HG03469 (cell line): Measurements from ENCODE around the gene ERP27.
A peak's percentile ranks its signal among the peaks of the same experiment; 100 is the strongest.

ENCODE experiments used
- ATAC-seq: cut with Tn5 transposase; IDR thresholded peaks from one replicate; pipeline ENCODE4 v1.9.1; 2021; ENCODE audit warnings: mild to moderate bottlenecking, moderate library complexity, moderate number of reproducible peaks; ENCODE audit not compliant: unreplicated experiment

ERP27 gene

GRCh38 chr12:14959916-14960496 is 21.7 kb upstream of the ERP27 start:
- no peak for ATAC-seq

- no peak for ATAC-seq
Measured at GRCh38 chr12:14959463-14959862, 21.1 kb upstream of the ERP27 start.

GRCh38 chr12:14959126-14959440 is 20.7 kb upstream of the ERP27 start:
- no peak for ATAC-seq

GRCh38 chr12:14958361-14959125 is 20.2 kb upstream of the ERP27 start:
- ATAC-seq = no peak

- ATAC-seq = no peak
Measured at GRCh38 chr12:14957551-14958168, 19.3 kb upstream of the ERP27 start.

- no peak for ATAC-seq
Measured at GRCh38 chr12:14956905-14957304, 18.6 kb upstream of the ERP27 start.

- ATAC-seq = peak; percentile 26
Measured at GRCh38 chr12:14956024-14956891, 17.9 kb upstream of the ERP27 start.

- ATAC-seq = no peak
Measured at GRCh38 chr12:14954269-14954668, 15.9 kb upstream of the ERP27 start.

- ATAC-seq = no peak
Measured at GRCh38 chr12:14953752-14954151, 15.4 kb upstream of the ERP27 start.

- ATAC-seq = peak; percentile 43
Measured at GRCh38 chr12:14952299-14952921, 14.1 kb upstream of the ERP27 start.

GRCh38 chr12:14951851-14952250 is 13.5 kb upstream of the ERP27 start:
- ATAC-seq = no peak

- ATAC-seq = no peak
Measured at GRCh38 chr12:14950982-14951746, 12.8 kb upstream of the ERP27 start.

- no peak for ATAC-seq
Measured at GRCh38 chr12:14950421-14950820, 12.1 kb upstream of the ERP27 start.

GRCh38 chr12:14949631-14950030 is 11.3 kb upstream of the ERP27 start:
- no peak for ATAC-seq

- ATAC-seq = peak; percentile 88
Measured at GRCh38 chr12:14948672-14949071, 10.3 kb upstream of the ERP27 start.

- ATAC-seq = no peak
Measured at GRCh38 chr12:14946861-14947260, 8.5 kb upstream of the ERP27 start.

GRCh38 chr12:14946162-14946561 is 7.8 kb upstream of the ERP27 start:
- no peak for ATAC-seq

- ATAC-seq = no peak
Measured at GRCh38 chr12:14942196-14942931, 4.0 kb upstream of the ERP27 start.

- ATAC-seq = no peak
Measured at GRCh38 chr12:14941369-14941768, 3.0 kb upstream of the ERP27 start.

- ATAC-seq = no peak
Measured at GRCh38 chr12:14937689-14938088, 648 bp downstream of the ERP27 start.
